HG03565 (cell line): Measurements from ENCODE around the gene ZNF423.
"Not testable (repeated sequence)": the region's sequence is repeated elsewhere in the genome, so short reads cannot be mapped to it uniquely, and the experiment has no call there.

Experiments used
- ATAC-seq: cut with Tn5 transposase; IDR thresholded peaks from one replicate; pipeline ENCODE4 v1.9.1; 2021; ENCODE audit warnings: mild to moderate bottlenecking, moderate library complexity; ENCODE audit not compliant: unreplicated experiment

The ZNF423 gene

DNA sequence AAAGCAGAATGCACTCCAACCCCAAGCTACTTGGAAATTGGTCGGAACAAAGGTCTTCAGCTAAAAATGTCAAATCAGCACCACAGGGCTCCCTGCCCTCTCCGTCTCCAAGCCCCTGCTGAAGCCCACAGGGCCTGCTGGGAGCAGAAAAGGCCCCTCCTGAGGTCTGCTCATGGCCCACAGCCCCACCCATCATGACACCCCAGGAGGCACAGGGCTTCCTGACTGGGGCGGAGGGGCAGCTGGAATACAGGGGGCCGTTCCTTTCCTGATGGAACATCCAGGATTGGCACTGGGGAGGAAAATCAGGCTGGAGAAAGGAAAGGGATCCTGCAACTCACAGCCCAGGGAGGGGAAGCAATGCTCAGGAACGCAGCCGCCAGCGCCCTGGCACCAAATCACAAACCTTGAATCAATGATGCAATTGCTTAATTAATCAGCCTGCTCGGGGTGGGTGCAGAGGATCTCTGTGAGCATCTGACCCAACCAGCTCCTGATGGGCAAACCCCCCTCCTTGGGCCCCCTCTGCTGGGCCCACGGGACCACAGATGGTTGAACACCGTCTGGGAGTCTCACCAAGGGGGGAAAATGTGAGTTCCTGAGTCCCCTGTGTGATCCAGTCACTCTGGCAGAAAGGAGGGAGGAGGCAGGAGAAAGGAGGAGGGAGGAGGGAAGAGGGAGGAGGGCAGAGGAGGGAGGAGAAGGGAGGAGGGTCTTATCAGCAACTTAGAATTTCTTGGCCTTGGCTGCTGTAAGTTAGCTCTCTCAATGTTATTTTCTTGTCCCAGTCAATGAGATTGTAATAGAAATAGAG, 155.5 kb downstream of the ZNF423 start:
- ATAC-seq = no peak

DNA sequence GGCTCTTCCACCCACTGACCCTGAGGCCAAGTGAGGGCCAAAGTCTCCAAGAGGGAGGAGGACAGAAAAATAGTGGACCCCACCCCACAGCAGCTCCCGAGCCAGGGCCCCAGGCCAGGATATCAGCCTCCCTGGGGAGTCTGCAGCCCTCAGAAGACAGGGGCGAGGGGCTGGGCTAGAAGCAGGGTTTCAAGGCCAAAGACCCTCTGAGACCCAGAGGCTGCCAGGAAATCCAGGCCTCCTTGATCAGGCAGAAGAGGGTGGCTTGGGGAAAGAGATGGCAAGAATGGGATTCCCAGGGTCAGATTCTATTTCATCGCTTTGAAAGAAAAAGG, 156.1 kb downstream of the ZNF423 start:
- ATAC-seq = no peak

GRCh38 chr16:49698931-49699840, 156.7 kb downstream of the ZNF423 start:
- no peak for ATAC-seq

DNA sequence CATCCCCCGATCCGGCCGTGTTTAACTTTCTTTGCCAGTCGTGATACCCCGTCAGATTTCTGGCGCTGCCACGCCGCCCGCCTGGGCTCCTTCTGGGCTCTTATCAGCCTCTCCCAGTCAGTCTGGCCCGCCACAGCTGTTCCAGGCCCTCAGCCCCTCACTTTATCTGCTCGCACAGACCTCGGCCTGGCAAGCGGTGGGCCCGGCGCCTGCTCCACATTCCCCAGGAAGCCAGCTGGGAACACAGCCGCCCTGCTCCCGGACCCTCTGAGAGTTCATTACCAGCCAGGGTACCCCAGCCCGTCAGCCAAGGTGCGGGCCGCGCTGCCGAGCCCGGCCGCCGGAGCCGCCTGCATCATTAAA, 157.5 kb downstream of the ZNF423 start:
- ATAC-seq = no peak

DNA sequence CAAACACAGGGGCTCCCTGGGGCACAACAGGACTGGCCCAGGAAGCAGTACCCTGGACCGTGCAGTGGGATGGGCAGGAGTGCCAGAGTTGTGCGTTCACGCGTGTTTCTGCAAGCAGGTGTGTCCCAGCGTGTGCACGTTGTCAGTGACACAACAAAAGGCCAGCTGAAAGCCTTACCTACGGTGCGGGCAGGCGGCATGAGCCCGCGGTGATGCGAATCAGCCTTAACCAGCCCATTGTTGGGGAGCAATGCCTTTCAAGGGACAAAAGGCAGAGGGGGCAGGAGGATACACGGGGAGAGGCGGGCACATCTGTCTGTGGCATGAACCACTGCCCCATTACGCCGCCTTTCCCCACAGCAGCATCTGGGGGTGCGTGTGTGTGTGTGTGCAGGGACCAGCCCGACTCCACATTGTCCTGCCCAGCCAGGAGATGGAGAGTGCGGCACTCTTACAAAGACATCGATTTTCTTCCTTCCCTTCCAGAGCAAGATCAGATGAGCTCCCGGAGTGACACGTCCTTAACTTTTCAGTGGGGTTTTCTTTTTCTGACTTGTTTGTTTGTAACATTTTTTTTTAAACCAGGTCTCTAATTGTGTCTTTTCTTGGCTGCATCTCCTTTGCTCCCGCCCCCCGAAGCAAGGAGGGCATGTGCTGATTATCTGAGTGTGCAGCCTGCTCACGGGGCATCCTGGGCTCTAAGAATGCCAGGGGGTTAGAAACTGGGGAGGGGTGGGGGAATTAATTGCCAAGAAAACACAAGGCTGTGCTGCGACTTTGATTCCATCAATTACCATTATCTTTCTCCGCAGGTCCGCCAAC, 158.1 kb downstream of the ZNF423 start:
- no peak for ATAC-seq

DNA sequence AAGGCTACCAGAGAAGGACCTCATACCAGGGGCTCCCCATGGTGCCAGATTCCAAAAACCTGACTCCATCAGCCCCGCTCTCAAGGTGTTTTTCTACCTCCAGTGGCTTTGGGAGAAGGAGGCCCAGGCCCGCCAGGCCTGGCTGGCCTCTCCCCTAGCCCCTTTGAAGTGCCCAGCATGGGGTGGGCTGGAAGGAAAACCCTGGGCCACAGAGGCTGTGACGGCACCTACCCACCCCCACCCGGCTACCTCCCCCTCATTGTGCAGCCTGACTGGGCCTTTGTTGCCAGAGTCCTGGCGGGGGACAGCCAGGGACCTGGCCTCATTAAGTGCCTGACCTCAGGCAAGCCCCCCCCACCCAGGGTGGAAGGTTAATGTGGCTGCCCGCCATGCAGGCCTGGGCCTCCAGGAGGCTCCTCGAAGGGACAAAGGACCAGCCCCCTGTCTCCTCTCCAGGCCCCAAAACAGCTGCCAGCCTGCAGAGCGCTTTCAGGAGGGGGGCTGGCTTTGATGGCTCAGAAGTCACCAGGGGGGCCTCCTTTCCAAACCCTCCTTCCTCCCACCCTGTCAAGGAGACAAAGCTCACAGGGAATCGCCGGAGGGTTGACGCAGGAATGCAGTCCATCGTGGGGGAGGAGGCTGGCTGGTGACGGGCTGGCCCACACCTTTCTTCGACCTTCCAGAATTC, 159.4 kb downstream of the ZNF423 start:
- ATAC-seq = no peak

DNA sequence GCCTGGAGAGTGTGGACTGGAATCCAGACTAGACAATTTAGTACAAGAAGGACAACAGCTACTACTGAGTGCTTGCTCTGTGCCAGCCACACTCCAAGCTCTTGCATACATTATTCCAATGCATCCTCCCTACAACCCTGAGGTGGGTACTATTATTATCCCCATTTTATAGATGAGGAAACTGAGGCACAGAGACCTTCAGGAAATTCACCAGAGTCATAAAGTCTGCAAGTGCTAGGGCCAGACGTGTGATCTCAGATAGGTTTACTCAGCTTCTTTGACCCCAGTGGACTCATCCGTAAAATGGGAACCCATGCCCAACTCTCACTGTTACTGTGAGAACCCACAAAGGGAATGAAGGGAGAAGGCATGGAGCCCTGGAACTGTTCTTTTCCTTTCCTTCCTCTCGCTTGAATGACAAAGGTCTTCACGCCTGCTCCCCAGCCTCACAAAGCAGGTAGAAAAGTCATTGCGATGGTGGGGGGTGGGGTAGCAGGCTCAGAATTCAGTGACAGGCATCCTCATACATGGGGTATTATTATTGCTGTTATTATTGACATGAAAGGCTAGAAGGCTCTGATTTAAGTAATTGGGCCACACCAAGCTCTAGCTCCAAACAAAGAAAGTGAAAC, 160.0 kb downstream of the ZNF423 start:
- no peak for ATAC-seq

DNA sequence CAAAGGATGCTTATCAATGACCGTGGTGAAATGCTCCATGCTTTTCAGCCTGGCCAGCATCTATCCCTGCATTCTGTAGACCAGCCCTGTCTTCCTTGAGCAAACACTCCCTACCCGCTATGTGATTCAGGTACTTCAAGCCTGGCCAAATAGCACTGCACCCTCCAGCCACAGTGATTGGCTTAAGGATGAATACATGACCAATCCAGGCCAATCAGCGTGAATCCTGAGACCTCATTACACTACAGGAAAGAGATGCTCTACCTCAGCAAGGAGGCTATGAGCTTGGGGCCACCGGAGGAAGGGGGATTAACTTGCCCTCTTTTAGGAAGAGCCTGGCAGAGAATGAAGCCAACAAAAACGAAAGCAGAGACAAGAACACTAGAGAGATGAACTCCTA, 162.5 kb downstream of the ZNF423 start:
- no peak for ATAC-seq

DNA sequence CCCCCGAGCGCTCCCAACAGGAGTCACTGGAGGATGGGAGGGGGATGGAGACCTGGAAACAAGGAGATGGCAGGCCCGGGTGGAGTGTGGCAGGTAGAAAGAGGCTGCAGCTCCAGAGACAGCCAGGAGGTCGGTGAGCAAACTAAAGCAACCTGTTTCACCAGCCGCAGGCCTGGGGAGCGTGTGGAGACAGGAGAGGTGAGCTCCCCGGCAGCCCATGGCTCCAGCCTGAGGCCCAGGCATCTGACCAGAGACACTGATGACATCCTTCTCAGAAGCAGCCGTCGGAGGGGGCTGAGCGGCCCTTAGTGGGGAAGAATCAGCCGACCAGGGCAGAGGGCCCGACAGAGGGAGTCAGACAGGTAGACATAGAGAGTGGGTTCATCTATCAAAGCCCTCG, 165.1 kb downstream of the ZNF423 start:
- ATAC-seq = no peak

DNA sequence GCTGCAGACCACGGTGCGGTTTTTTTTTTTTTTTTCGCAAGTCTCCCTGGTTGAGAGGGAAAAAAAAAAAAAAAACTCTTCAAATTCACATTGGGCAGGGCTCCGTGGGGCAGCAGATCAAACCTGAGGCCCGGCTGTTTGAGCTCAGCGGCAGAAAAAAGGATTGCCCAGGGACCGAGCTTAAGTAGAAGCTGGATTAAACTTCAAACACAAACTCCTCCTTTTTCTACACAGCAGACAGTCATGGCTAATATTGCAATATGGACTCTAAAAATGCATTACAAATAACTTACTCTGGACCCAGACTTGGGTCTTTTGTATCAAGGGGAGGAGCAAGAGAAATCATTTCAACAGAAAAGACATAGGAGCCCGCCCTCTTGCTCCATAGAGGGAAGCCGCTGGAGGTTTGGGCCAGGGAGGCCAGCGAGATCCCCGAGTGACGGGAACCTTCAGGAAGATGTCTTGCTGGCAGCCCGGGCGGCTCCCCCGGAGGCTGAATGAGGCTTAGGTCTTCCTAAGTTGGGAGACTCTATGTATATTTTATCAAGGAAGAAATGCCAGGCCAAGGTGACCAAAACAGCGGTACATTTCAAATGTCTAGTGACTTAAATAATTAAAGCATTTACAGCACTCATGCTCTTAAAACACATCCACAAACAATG, 167.7 kb downstream of the ZNF423 start:
- ATAC-seq = no peak

DNA sequence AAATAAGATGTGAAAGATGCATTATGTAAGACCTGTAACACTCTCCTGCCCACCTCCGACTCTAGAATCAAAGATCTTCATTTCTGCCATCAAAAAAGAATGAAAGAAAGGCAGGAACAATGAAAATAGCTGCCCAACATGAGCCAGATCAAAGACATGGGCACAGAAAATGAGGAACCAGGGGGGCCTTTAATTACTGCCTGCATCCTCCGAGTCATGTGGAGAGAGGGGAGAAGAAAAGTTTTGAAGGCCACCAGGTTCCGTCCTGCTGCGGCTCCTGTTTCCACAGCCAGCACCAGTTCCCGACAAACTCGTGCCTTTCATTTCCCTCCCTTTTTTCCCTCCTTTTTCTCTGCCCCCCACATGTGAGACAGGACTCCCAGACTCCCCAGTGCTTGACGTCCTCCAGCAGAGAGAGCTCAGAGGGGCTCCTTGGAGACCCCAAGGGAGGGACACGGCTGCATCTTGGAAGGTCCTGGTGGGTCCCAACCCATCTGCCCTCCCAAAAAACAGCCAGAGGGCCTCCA, 168.4 kb downstream of the ZNF423 start:
- ATAC-seq = no peak

- ATAC-seq = no peak
Observed at GRCh38 chr16:49684696-49685095, 171.2 kb downstream of the ZNF423 start.

DNA sequence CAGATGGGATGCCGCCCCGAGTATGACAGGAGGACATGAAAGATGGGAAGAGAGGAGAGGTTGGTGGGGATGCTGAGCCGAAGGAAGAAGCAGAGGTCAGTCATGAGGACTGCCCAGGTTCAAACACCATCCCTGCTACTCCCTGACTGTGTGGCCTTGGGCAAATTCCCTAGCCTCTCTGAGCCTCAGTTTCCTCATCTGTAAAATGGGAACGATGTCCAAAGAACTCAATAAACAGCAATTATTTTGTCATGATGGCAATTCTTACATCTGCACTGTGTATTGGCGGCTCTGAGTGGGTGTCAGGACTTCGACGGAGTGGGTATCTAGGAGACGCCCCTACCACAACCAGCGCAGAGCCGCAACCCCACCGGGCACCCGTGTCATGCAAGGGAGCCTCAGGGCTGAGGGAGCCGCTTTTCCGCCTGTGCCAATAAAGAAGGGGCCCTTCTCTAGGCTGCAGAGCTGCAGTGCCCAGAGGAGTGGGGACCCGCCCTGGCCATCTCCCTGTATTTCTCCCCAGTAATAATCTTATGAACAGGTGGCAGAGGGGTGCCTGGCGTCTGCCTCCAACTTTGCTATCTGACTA, 173.2 kb downstream of the ZNF423 start:
- no peak for ATAC-seq

- ATAC-seq = no peak
Observed at GRCh38 chr16:49681217-49681883, 174.6 kb downstream of the ZNF423 start.

DNA sequence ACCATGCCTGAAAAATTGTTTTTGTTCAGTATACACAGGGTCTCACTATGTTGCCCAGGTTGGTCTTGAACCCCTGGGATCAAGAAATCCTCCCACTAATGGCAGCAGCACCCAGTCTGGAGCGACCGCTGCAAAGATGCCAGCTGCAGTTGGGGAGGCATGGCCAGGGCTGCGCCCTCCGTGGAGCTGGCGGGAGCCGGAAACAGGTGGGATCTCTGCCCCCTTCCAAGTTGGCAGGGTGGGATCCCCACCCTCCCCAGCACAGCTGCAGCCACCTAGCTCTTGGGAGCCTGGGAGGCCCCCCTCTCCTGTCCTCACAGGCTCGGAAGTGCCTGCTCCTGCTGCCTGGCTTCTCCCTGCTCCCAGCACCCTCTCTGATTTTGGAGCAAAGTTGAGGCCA, 176.8 kb downstream of the ZNF423 start:
- ATAC-seq = no peak

- not testable (repeated sequence) for ATAC-seq
Observed at GRCh38 chr16:49677661-49678060, 178.3 kb downstream of the ZNF423 start.

- no peak for ATAC-seq
Observed at GRCh38 chr16:49675413-49675812, 180.5 kb downstream of the ZNF423 start.

DNA sequence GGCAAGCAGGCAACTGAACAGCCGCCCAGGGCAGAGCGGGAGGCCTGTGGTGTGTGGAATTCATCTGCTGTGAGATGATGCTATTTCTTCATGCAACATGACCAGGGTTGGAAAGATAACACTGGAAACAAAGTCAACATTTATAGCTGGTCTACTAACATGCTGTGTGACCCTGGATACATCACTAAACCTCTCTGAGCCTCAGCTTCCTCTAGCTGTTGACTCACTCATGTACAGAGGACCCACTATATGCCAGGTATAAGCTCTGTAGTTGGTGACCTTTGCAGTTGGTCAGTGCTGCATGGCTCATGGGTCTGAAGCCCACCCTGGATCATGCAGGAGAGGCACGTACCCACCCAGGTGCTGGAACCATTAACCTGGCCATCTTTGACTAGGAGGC, 180.9 kb downstream of the ZNF423 start:
- no peak for ATAC-seq
